Tibial nerve (tissue), 4 donors: ENCODE data around the gene PCF11. TPM values are rescaled to one million over a fixed set of nuclear protein-coding genes. Genes with fewer than 3 reads are reported as not detected.
"Not testable (repeated sequence)": the region's sequence is repeated elsewhere in the genome, so short reads cannot be mapped to it uniquely, and the experiment has no call there.

Experiments
- DNase-seq, 2 donors: peaks; one replicate each; pipeline ENCODE4 v3.0.0-alpha.2; 2019; ENCODE audit warnings: low spot score in 2 of 2
- H3K27ac ChIP-seq, 4 donors: fragments of 200-600 bp; sonication (generic) in 3 of 4; one replicate each; pipeline ENCODE4 v1.5.1; 2017 to 2019; ENCODE audit warnings: mild to moderate bottlenecking in 1 of 4
- H3K27me3 ChIP-seq, 2 donors: fragments of 200-600 bp; sonication (generic) in 1 of 2; one replicate each; pipeline versions ENCODE4 v1.5.1 to v1.6.0; 2017 to 2019
- H3K36me3 ChIP-seq, 3 donors: fragments of 200-600 bp; sonication (generic); one replicate each; pipeline ENCODE4 v1.5.1; 2018 to 2019
- H3K4me1 ChIP-seq, 4 donors: fragments of 200-600 bp; sonication (generic) in 3 of 4; one replicate each; pipeline ENCODE4 v1.5.1; 2017 to 2019
- H3K4me3 ChIP-seq, 4 donors: fragments of 200-600 bp; sonication (generic) in 3 of 4; one replicate each; pipeline ENCODE4 v1.5.1; 2017 to 2019; ENCODE audit warnings: mild to moderate bottlenecking in 1 of 4, moderate library complexity in 1 of 4
- H3K9me3 ChIP-seq, 4 donors: fragments of 200-600 bp; sonication (generic) in 3 of 4; one replicate each; pipeline ENCODE4 v1.5.1; 2017 to 2019
- EP300 ChIP-seq, 2 donors: sonication (generic); formaldehyde crosslinking; IDR thresholded peaks; one replicate each; pipeline ENCODE4 v1.6.1; 2017; ENCODE audit warnings: antibody characterized with exemption in 2 of 2, mild to moderate bottlenecking in 1 of 2
- POLR2A ChIP-seq, 2 donors: fragments of 450-650 bp; IDR thresholded peaks; one replicate each; pipeline ENCODE4 v1.6.1; 2017; ENCODE audit warnings: antibody characterized with exemption in 2 of 2, mild to moderate bottlenecking in 2 of 2, moderate library complexity in 2 of 2
- WGBS, 2 donors: methylation state at CpG; one replicate each; pipeline ENCODE4 v1.1.5; 2018; 5-methylcytosine and 5-hydroxymethylcytosine counted together
- total RNA-seq, 4 donors: library from RNA; depleted of rRNA; stranded (reverse); fragments of >200 nt; gene quantifications; one replicate each; pipeline ENCODE4 v1.1.0, GENCODE V29; 2016
- TF ChIP-seq, protein P1 (sequence below), 5 experiments: fragments of 200-600 bp in 3 of 5; fragments of 450-650 bp in 2 of 5; sonication (generic) in 3 of 5; IDR thresholded peaks; one replicate each; pipeline ENCODE4 v1.5.1; 2016 to 2019; ENCODE audit warnings: antibody characterized with exemption in 5 of 5, mild to moderate bottlenecking in 3 of 5, moderate library complexity in 2 of 5

PCF11 gene
- total RNA-seq, 4 donors from 2014 or later, result 88.5 to 145 (median 126) TPM

DNA sequence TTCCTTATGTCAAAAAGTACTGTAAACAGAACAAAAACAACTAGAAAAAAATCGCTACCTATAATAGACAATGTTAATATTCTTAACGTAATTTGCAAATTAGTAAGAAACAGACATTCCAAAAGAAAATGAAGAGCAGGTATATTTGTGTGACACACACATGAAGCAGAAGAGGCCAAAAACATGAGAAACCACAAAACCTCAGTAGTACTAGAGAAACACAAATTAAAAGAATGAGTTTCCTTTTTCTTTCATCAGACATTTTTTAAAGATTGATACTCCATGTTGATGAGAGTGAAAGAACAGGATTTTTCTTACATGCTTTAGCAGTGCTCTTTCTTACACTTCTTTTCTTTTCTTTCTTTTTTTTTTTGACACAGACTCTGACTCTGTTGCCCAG lies 34.2 kb upstream of the PCF11 start:
- Histone ChIP-seq H3K36me3 (no peaks in the 10 kb centered on the region), H3K9me3 (no peaks in the 10 kb centered on the region), H3K27ac (no peak overlapping the region), H3K4me1 (peaks cover 0 to 10% (median 5%) of the 10 kb centered on the region in 4 donors), H3K4me3 (no peak overlapping the region), H3K27me3 (no peaks in the 10 kb centered on the region)
- whole genome bisulfite sequencing, 2 donors, result 92 to 93% methylated on average over 2 of the region's 2 CpGs
- TF ChIP-seq POLR2A (IDR thresholded peaks at IDR 0.05), result no peak
- TF ChIP-seq, protein P1, sequence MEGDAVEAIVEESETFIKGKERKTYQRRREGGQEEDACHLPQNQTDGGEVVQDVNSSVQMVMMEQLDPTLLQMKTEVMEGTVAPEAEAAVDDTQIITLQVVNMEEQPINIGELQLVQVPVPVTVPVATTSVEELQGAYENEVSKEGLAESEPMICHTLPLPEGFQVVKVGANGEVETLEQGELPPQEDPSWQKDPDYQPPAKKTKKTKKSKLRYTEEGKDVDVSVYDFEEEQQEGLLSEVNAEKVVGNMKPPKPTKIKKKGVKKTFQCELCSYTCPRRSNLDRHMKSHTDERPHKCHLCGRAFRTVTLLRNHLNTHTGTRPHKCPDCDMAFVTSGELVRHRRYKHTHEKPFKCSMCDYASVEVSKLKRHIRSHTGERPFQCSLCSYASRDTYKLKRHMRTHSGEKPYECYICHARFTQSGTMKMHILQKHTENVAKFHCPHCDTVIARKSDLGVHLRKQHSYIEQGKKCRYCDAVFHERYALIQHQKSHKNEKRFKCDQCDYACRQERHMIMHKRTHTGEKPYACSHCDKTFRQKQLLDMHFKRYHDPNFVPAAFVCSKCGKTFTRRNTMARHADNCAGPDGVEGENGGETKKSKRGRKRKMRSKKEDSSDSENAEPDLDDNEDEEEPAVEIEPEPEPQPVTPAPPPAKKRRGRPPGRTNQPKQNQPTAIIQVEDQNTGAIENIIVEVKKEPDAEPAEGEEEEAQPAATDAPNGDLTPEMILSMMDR (IDR thresholded peaks at IDR 0.05), result no peak
- no peak for TF ChIP-seq EP300 (IDR thresholded peaks at IDR 0.05)
- no peak for DNase-seq

DNA sequence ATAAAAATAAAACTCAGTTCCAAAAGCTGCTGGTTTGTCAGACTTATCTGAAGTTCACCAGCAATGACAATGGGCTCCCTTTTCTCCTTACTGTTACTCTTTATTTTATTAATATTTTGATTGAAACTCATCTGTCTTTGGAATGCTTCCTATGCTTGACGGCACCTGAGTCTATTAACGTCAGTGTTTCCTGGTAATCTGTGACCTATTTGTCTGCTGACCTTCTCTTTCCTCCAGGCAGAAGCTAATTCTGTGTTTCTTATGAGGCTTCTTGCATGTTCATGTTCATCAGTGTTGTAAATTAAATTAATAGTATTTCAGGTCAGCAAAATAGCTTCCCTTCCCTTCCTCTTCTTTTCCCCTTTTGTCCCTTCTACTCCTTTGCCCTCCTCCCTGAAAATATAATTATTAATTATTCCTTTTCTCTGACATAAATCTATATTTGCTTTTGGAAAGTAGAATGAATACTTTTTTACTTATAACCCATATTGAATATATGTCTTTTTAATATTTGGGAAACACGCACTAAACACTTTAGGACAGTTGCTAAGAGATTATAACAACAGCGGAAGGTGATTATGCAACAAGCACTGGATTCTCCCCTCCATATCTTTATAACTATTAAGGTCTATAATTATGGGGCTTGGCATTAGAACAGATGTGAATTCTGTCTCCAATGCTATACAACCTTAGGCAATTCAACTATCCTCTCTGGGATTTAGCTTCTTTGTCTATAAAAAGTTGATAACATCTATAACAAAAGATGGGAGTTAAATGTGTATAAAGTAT lies 32.1 kb upstream of the PCF11 start:
- WGBS, 2 donors, result 77 to 85% methylated on average over 4 of the region's 4 CpGs
- DNase-seq, result no peak
- no peaks in the 10 kb centered on the region for H3K36me3 ChIP-seq
- H3K9me3 ChIP-seq, result no peaks in the 10 kb centered on the region
- no peak for TF ChIP-seq POLR2A (IDR thresholded peaks at IDR 0.05)
- TF ChIP-seq, protein P1 (IDR thresholded peaks at IDR 0.05), result no peak
- TF ChIP-seq EP300 (IDR thresholded peaks at IDR 0.05), result no peak
- H3K27ac ChIP-seq, result no peak overlapping the region
- H3K4me1 ChIP-seq, result no peaks in the 10 kb centered on the region
- no peak overlapping the region for H3K4me3 ChIP-seq
- H3K27me3 ChIP-seq, result no peaks in the 10 kb centered on the region

DNA sequence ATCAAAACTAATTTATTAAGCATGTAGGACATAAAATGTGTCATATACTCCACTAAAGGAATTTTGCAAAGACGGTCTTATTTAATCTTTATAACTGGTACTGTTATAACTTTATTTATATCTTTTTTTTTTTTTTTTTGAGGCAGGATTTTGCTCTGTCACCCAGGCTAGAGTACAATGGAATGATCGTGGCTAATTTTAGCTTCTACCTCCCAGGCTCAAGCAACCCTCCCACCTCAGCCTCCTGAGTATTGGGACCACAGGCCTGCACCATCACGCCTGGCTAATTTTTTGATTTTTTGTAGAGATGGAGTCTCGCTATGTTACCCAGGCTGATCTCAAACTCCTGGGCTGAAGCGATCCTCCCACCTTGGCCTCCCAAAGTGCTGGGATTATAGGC lies 31.4 kb upstream of the PCF11 start:
- DNase-seq, result no peak
- TF ChIP-seq EP300 (IDR thresholded peaks at IDR 0.05) (no peak), POLR2A (IDR thresholded peaks at IDR 0.05) (no peak)
- TF ChIP-seq, protein P1 (IDR thresholded peaks at IDR 0.05), result no peak
- WGBS, 2 donors, result 75 to 91% methylated on average over 5 of the region's 5 CpGs
- Histone ChIP-seq H3K27ac (no peak overlapping the region), H3K4me3 (no peak overlapping the region), H3K9me3 (no peaks in the 10 kb centered on the region), H3K36me3 (no peaks in the 10 kb centered on the region), H3K27me3 (no peaks in the 10 kb centered on the region), H3K4me1 (no peaks in the 10 kb centered on the region)

DNA sequence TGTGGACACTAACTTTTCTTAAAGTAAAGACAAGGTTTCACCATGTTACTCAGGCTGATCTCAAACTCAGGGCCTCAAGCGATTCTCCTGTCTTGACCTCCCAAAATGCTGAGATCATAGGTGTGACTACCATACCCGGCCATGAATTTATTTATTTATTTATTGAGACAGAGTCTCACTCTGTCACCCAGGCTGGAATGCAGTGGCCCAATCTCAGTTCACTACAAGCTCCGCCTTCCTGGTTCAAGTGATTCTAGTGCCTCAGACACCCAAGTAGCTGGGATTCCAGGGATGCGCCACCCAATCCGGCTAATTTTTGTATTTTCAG lies 29.7 kb upstream of the PCF11 start:
- H3K36me3 ChIP-seq, result no peaks in the 10 kb centered on the region
- no peaks in the 10 kb centered on the region for H3K9me3 ChIP-seq
- DNase-seq, result no peak
- peak overlapping the region in 1 of 4 donors; percentile 71 for H3K27ac ChIP-seq
- no peaks in the 10 kb centered on the region for H3K27me3 ChIP-seq
- no peaks in the 10 kb centered on the region for H3K4me1 ChIP-seq
- WGBS, 2 donors, result 89 to 91% methylated on average over 5 of the region's 5 CpGs
- no peak overlapping the region for H3K4me3 ChIP-seq
- TF ChIP-seq EP300 (IDR thresholded peaks at IDR 0.05), result no peak
- TF ChIP-seq, protein P1 (IDR thresholded peaks at IDR 0.05), result no peak
- no peak for TF ChIP-seq POLR2A (IDR thresholded peaks at IDR 0.05)

DNA sequence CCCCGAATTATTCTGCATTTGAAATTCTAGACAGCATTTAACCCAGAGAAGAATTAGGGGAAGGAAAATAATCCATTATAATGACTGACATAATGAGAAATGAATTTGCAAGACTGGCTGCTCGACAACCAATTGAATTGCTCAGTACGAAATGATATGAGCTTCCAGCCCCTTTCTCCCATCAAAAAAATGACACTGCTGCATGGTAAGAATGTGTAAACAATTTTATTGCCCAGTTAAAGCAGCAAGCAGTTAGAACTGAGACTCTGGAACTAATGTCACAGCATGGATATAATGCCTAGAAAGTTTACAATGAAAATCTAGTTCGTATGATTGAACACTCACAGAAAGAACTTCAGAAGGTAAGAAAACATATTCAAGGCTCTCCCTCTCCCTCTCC lies 24.7 kb upstream of the PCF11 start:
- H3K27me3 ChIP-seq, result no peaks in the 10 kb centered on the region
- no peaks in the 10 kb centered on the region for H3K4me1 ChIP-seq
- no peaks in the 10 kb centered on the region for H3K9me3 ChIP-seq
- 76 to 77% methylated on average over 4 of the region's 4 CpGs for WGBS, 2 donors
- DNase-seq, result no peak
- TF ChIP-seq, protein P1 (IDR thresholded peaks at IDR 0.05), result no peak
- TF ChIP-seq POLR2A (IDR thresholded peaks at IDR 0.05), result no peak
- no peak for TF ChIP-seq EP300 (IDR thresholded peaks at IDR 0.05)
- H3K36me3 ChIP-seq, result no peaks in the 10 kb centered on the region
- no peak overlapping the region for H3K27ac ChIP-seq
- no peak overlapping the region for H3K4me3 ChIP-seq

DNA sequence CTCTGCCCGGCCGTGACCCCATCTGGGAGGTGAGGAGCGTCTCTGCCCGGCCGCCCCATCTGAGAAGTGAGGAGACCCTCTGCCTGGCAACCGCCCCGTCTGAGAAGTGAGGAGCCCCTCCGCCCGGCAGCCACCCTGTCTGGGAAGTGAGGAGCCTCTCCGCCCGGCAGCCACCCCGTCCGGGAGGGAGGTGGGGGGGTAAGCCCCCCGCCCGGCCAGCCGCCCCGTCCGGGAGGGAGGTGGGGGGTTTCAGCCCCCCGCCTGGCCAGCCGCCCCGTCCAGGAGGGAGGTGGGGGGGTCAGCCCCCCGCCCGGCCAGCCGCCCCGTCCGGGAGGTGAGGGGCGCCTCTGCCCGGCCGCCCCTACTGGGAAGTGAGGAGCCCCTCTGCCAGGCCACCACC lies 23.7 kb upstream of the PCF11 start:
- H3K9me3 ChIP-seq, H3K27me3 ChIP-seq, H3K36me3 ChIP-seq, H3K4me1 ChIP-seq, DNase-seq, H3K4me3 ChIP-seq, H3K27ac ChIP-seq: not testable (repeated sequence)
- 96 to 100% methylated on average over 3 to 10 of the region's 29 CpGs for WGBS, 2 donors
